Heart right ventricle (tissue), 16 donors: ENCODE data around the gene IGSF9. TPM values are rescaled to one million over a fixed set of nuclear protein-coding genes. Genes with fewer than 3 reads are reported as not detected.

Source experiments
- ATAC-seq, 8 donors: fragments of 200-7000 bp; cut with Tn5 transposase; one replicate each; pipeline ENCODE4 v1.9.1; 2020; ENCODE audit warnings: mild to moderate bottlenecking in 8 of 8, moderate library complexity in 8 of 8, moderate number of reproducible peaks in 1 of 8
- DNase-seq, 2 donors: peaks; one replicate each; pipeline ENCODE4 v3.0.0-alpha.2; 2020
- H3K27ac ChIP-seq, 10 donors: fragments of 200-600 bp; sonication (generic) in 2 of 10; one replicate each; pipeline versions ENCODE4 v1.5.0 to v1.8.0; 2020 to 2022; ENCODE audit warnings: mild to moderate bottlenecking in 3 of 10
- H3K27me3 ChIP-seq, 7 donors: fragments of 200-600 bp; one replicate each; pipeline ENCODE4 v1.8.0; 2021 to 2022; ENCODE audit warnings: mild to moderate bottlenecking in 2 of 7
- H3K36me3 ChIP-seq, 9 donors: fragments of 200-600 bp; sonication (generic) in 1 of 9; one replicate each; pipeline versions ENCODE4 v1.5.0 to v1.8.0; 2020 to 2022; ENCODE audit warnings: mild to moderate bottlenecking in 2 of 9
- H3K4me1 ChIP-seq, 9 donors: fragments of 200-600 bp; sonication (generic) in 1 of 9; one replicate each; pipeline versions ENCODE4 v1.5.0 to v1.8.0; 2020 to 2022; ENCODE audit warnings: mild to moderate bottlenecking in 4 of 9
- H3K4me3 ChIP-seq, 10 donors: fragments of 200-600 bp; sonication (generic) in 2 of 10; one replicate each; pipeline versions ENCODE4 v1.5.0 to v1.8.0; 2020 to 2022; ENCODE audit warnings: mild to moderate bottlenecking in 7 of 10, moderate library complexity in 2 of 10
- H3K9me3 ChIP-seq, 11 donors: fragments of 200-600 bp in 10 of 11; sonication (generic) in 2 of 11; one replicate each; pipeline versions ENCODE4 v1.5.0 to v1.8.0; 2013 to 2022; ENCODE audit warnings: mild to moderate bottlenecking in 2 of 11, control low read depth in 1 of 11, moderate library complexity in 1 of 11
- WGBS, 2 donors: extraction: QIAGEN DNeasy Blood & Tissue Kit; methylation state at CpG; one replicate each; pipeline ENCODE4 v1.1.7; 2013; ENCODE audit warnings: inconsistent platforms in 1 of 2; 5-methylcytosine and 5-hydroxymethylcytosine counted together
- intact Hi-C, 10 donors: fragments of 100-400 bp; cut with DNase I; formaldehyde crosslinking; loops; one replicate each; pipeline versions ENCODE4 v1.11.1 to v1.14.2; 2022
- polyA plus RNA-seq, 2 donors: library from polyadenylated mRNA; stranded (reverse); fragments of 200-250 nt; gene quantifications; one replicate each; pipeline ENCODE4 v1.2.3, GENCODE V29; 2013
- total RNA-seq, 10 donors: library from RNA; stranded (reverse); fragmentation: NEBNext Ultra II Directional in 3 of 10; extraction: Animal tissue kit (Norgen Biotek cat#: 25700) in 3 of 10; gene quantifications; one replicate each; pipeline versions ENCODE4 v1.2.1 to v1.2.4, GENCODE V29; 2021 to 2023
- TF ChIP-seq, protein P1 (sequence below), 9 donors: fragments of 200-600 bp; sonication (generic) in 2 of 9; IDR thresholded peaks; one replicate each; pipeline versions ENCODE4 v1.5.0 to v1.8.0; 2021 to 2022; ENCODE audit warnings: antibody characterized with exemption in 9 of 9, mild to moderate bottlenecking in 5 of 9, moderate library complexity in 1 of 9
- donor health status: Arrhythmogenic right ventricular cardiomyopathy.
- donor health status: ischemic (EF 13 %, LVEDD 7.1; RV severe dilation, severe dysfunction).
- donor health status: healthy with polysubstance abuse.
- donor health status: DM: no; HTN: yes; CAD: no.
- donor health status: DM: no; HTN: no; CAD: no.
- donor health status: ischemic (EF 25% LVEDD 6.9; RV normal size, moderate dysfunction).
- donor health status: ischemic (EF 25% LVEDD 5.7; RV mildly dilated, moderate dysfunction).
- donor health status: healthy.
- donor health status: DM: yes; HTN: yes; CAD: no.
- donor health status: Ischemic cardiomyopathy.
- donor health status: ischemic (EF 35%, LVEDD 5.7; RV mildly dilated, moderate dysfunction).
- donor health status: nonischemic (EF 11% LVEDD 7.7; RV severe dilation, severe dysfunction).
- donor health status: DM: yes; HTN: yes; CAD: no.
- donor health status: PGD.
- donor health status: ischemic (EF 29% LVEDD 5.4; RV normal size, mild dysfunction).
- donor health status: nonischemic (EF 23%, LVEDD 6.1; RV moderate dilation, normal function).

Gene IGSF9
- total and polyA plus RNA-seq, 12 donors, result 0.03 to 0.15 (median 0.08) TPM; not detected in 7

DNA sequence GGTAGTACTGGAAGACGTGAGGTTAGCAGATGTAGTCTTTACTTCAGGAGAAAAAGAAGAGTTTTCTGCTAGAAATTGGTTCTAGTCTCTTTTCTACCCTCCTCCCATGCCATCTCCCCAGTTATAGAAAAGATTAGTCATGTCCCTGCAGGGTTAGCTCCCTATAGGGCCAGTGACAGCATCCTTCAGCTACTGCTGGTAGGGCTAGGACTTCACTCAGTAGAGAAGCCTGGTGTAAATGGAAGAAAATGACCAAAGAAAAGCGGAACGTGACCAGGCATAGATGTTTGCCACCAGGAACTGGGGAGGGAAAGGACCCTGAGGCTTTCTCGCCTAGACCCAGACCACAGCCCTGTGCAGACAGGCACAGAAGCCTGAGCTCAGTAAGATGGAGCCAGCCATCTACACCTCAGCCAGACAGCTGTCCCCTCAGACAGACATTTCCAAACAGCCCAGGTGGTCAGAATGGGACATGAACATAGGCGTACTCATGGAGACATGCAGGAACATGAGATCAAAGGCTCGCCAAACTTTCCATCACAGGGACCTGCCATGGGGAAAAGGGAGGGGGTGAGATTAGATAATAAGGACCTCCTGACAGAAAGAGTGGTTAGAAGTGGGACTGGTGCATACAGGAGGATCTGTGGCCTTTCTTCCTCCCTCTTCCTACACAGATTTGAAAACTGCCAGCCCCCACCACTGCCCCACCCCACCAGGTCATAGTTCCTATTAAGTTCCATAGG lies 32.1 kb upstream of the IGSF9 start:
- DNase-seq, result no peak
- Histone ChIP-seq H3K4me3 (no peak overlapping the region), H3K27ac (no peak overlapping the region), H3K9me3 (no peaks in the 10 kb centered on the region), H3K27me3 (peaks cover 0 to 43% (median 0%) of the 10 kb centered on the region in 7 donors), H3K36me3 (no peaks in the 10 kb centered on the region), H3K4me1 (no peaks in the 10 kb centered on the region)
- ATAC-seq, result no peak
- WGBS, 2 donors, result 83 to 84% methylated on average over 6 of the region's 6 CpGs
- TF ChIP-seq, protein P1, sequence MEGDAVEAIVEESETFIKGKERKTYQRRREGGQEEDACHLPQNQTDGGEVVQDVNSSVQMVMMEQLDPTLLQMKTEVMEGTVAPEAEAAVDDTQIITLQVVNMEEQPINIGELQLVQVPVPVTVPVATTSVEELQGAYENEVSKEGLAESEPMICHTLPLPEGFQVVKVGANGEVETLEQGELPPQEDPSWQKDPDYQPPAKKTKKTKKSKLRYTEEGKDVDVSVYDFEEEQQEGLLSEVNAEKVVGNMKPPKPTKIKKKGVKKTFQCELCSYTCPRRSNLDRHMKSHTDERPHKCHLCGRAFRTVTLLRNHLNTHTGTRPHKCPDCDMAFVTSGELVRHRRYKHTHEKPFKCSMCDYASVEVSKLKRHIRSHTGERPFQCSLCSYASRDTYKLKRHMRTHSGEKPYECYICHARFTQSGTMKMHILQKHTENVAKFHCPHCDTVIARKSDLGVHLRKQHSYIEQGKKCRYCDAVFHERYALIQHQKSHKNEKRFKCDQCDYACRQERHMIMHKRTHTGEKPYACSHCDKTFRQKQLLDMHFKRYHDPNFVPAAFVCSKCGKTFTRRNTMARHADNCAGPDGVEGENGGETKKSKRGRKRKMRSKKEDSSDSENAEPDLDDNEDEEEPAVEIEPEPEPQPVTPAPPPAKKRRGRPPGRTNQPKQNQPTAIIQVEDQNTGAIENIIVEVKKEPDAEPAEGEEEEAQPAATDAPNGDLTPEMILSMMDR (IDR thresholded peaks at IDR 0.05), result no peak
- intact Hi-C loops, result no loop called here

DNA sequence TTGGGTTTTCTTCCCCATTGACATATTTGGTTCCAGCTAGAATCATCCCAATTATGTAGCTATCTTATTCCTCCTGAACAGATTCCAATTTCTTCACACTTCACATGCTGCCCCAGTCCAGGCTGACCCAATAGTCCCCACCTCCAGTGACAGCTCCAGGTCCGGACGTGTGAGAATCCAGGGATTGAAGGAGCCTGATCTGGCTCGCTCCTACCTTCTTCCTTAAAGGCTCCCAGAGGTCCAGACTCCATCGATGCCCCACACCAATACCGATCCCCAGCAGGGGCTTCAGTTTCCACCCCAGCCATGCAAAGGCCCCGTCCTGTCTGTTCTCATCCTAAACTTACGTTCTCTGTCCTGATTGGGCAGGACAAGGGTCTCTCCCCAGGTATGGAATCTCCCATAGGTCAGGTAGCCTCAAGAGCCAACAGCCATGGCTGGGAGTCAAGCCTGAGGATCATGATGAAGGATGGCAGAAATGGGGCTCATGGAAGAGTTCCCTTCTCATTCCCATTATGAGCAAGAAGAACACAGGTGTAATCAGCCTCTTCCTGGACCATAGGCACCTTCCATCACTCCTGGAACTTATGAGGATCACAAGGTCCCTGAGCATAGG lies 29.0 kb upstream of the IGSF9 start:
- no peak for DNase-seq

DNA sequence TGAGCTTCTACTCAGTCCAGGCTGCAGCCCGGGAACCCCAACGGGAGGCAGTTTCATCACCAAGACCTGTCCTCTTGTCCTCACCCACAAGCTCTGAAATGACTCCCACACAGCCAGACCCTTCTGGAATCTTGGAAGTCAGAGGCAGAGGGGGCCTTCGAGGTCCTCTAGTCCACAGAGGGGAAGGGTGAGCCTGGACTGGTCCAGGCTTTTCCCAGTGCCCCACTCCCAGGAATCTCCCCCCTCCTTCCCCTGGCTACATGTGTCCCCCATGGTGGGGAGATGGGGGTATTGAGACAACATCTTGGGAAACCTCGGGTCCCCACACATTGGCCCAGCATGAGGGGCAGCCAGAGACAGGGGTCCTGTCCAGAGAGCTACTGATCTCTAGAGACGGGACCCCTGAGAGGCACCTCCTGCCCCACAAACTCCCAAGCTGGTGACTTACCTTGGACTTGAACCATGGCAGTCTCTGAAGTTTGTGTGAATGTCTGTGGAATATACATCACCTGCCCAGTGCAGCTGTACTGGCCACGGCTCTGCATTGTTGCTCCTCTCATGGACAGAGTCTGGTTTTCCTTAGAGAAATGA lies 28.0 kb upstream of the IGSF9 start:
- ATAC-seq (no peak), DNase-seq (no peak)
- no peak overlapping the region for H3K27ac ChIP-seq
- WGBS, 2 donors, result 79 to 82% methylated on average over 6 of the region's 6 CpGs
- TF ChIP-seq, protein P1 (IDR thresholded peaks at IDR 0.05), result no peak
- H3K36me3 ChIP-seq, result no peaks in the 10 kb centered on the region
- H3K4me3 ChIP-seq, result no peak overlapping the region
- peaks cover 0 to 38% (median 0%) of the 10 kb centered on the region in 7 donors for H3K27me3 ChIP-seq
- no peaks in the 10 kb centered on the region for H3K9me3 ChIP-seq
- no peaks in the 10 kb centered on the region for H3K4me1 ChIP-seq
- intact Hi-C loops, result no loop called here

More for the DNA sequence above, 29.0 kb upstream of the IGSF9 start:
- intact Hi-C loops, result no loop called here
- Histone ChIP-seq H3K27me3 (peaks cover 0 to 43% (median 0%) of the 10 kb centered on the region in 7 donors), H3K9me3 (no peaks in the 10 kb centered on the region), H3K4me3 (no peak overlapping the region), H3K4me1 (no peaks in the 10 kb centered on the region), H3K27ac (no peak overlapping the region), H3K36me3 (no peaks in the 10 kb centered on the region)
- no peak for ATAC-seq
- 91 to 92% methylated on average over 7 of the region's 7 CpGs for WGBS, 2 donors
- TF ChIP-seq, protein P1 (IDR thresholded peaks at IDR 0.05), result no peak

DNA sequence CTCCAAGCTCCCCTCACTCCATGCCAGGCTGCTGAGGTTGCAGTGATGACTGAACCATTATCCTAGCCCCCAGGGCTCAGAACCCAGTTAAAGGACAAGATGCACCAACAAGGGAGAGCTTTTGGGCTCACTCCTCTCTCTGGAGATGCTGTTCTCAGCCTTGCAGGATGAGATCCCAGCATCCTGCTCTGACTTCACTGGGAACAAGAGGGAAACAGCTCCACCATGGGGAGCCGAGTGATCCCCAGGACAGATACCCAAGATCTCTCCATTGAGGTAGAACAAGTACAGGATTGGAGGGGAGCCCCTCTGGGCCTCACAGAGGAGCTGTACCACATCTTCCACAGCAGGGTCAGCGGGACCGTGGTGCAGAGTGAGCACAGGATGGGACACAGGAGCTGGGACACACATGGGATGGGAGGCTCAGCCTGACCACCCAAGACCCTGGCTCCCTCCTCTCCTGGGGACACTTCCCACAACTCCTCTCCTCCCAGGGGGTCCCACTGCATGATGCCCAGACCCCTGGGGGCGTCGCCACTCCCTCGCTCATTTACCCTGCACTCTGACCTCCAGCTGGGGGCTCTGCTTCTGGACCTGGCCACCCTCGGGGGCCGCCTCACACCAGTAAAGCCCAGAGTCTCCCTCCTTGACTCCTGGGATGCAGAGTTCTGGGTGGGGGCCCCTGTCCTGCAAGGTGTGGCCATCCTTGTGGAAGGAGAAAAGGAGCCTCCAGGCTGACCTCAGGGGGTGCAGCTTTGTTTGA lies 27.2 kb upstream of the IGSF9 start:
- Histone ChIP-seq H3K27me3 (peaks cover 0 to 40% (median 0%) of the 10 kb centered on the region in 7 donors), H3K27ac (no peak overlapping the region), H3K9me3 (no peaks in the 10 kb centered on the region), H3K36me3 (no peaks in the 10 kb centered on the region), H3K4me3 (no peak overlapping the region), H3K4me1 (no peaks in the 10 kb centered on the region)
- TF ChIP-seq, protein P1 (IDR thresholded peaks at IDR 0.05), result no peak
- no peak for ATAC-seq
- intact Hi-C loops, result no loop called here
- no peak for DNase-seq
- WGBS, 2 donors, result 86 to 92% methylated on average over 8 of the region's 8 CpGs
